GM19043 (cell line): Measurements from ENCODE around the gene PUM1.
A peak's percentile ranks its signal among the peaks of the same experiment; 100 is the strongest.
"Not testable (repeated sequence)": the region's sequence is repeated elsewhere in the genome, so short reads cannot be mapped to it uniquely, and the experiment has no call there.

Experiments
- ATAC-seq: cut with Tn5 transposase; IDR thresholded peaks from one replicate; pipeline ENCODE4 v1.9.1; 2021; ENCODE audit warnings: low read depth; ENCODE audit not compliant: unreplicated experiment

PUM1 gene, protein sequence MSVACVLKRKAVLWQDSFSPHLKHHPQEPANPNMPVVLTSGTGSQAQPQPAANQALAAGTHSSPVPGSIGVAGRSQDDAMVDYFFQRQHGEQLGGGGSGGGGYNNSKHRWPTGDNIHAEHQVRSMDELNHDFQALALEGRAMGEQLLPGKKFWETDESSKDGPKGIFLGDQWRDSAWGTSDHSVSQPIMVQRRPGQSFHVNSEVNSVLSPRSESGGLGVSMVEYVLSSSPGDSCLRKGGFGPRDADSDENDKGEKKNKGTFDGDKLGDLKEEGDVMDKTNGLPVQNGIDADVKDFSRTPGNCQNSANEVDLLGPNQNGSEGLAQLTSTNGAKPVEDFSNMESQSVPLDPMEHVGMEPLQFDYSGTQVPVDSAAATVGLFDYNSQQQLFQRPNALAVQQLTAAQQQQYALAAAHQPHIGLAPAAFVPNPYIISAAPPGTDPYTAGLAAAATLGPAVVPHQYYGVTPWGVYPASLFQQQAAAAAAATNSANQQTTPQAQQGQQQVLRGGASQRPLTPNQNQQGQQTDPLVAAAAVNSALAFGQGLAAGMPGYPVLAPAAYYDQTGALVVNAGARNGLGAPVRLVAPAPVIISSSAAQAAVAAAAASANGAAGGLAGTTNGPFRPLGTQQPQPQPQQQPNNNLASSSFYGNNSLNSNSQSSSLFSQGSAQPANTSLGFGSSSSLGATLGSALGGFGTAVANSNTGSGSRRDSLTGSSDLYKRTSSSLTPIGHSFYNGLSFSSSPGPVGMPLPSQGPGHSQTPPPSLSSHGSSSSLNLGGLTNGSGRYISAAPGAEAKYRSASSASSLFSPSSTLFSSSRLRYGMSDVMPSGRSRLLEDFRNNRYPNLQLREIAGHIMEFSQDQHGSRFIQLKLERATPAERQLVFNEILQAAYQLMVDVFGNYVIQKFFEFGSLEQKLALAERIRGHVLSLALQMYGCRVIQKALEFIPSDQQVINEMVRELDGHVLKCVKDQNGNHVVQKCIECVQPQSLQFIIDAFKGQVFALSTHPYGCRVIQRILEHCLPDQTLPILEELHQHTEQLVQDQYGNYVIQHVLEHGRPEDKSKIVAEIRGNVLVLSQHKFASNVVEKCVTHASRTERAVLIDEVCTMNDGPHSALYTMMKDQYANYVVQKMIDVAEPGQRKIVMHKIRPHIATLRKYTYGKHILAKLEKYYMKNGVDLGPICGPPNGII

DNA sequence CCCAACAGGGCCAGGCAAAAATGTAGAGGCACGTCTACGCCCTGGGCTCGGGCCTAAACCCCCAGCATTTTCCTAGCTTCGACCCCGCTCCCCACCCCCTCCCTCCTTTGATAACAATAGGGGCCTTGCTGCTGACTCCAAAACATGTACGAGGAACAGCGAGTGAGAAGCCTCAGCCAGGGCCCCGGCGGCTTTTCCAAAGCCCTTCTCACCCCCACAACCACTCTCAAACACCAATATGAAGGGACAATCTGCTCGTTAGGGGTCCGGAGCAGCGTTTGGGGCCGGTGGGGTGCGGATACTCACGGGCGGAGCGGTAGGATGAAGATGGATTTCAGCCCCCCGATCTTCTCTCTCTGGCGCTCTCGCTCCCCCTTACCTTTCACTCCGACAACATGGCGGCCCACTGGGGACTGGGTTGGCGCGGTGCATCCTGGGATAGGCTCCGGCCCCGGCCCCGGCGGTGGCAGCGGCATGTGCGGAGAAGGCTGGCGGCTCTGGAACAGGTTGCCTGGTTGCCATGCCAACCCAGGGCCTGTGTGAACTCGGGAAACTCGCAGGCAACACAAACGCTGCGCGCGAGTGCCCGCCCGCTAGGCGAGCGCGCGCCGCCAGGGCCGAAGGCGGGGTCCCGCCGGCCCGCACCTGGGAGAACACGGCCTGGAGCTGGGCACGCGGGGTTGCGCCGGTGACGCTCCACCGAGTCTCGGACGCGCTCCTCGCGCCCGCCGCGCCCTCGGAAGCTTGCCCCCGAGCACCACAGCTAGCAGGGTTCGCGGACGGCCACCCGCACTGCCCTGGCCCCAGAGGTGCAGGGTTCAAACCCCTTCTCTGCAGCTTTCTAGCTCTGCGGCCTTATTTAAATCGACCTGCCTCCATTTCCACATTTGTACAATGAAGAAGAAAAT lies at the start of gene PUM1:
Gene PUM1, minus strand, starts transcription at position 408 of the 908 bp plus-strand sequence. CDS start 6,151 bp downstream, outside the sequence.
- ATAC-seq: peak; percentile 84

DNA sequence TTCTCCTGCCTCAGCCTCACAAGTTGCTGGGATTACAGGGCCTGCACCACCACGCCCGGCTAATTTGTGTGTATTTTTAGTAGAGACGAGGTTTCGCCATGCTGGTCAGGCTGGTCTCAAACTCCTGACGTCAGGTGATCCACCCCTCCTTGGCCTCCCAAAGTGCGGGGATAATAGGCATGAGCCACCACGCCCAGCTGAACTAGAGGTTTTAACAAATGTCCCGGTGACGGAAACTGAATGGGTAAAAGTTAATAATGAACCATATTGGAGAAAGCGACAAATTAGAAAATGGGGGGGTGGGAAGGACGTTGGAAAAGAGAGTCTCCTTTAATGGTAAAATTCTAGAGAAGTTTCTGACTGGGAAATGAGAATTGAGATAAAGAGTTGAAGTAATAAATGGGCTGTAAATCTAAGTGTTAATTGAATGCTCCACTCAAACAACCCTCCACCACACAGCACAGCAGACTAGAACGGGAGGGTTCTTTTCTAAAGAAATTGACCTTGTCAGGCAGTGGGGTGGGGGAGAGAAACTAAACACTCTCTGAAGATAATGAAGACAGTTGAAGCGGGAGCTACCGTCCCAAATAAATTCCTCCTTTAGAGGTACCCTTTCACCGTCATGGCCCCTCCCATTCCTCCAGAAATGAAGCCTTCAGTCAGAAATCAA lies 46.9 kb upstream of the PUM1 start:
- ATAC-seq: no peak

DNA sequence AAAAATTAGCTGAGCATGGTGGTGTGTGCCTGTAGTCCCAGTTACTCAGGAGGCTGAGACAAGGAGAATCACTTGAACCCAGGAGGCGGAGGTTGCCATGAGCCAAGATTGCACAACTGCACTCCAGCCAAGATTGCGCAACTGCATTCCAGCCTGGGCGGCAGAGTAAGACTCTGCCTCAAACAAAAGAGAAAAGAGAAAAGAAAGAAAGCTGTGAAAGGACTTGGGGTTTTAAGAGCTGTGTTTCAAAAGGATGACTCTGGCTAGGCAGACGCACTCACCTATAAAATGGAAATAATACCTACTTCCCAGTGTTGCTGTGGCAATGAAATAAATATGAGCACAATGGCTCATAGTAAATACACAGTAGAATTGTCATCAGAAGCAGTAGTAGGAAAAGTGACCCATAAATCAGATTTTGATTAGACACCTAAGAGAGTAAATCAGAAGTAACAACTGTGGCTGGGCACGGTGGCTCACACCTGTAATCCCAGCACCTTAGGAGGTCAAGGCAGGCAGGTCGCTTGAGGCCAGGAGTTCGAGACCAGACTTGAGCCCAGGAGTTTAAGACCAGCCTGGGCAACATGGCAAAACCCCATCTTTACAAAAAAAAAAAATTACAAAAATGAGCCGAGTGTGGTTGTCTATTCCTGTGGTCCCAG lies 45.9 kb upstream of the PUM1 start:
- no peak for ATAC-seq

DNA sequence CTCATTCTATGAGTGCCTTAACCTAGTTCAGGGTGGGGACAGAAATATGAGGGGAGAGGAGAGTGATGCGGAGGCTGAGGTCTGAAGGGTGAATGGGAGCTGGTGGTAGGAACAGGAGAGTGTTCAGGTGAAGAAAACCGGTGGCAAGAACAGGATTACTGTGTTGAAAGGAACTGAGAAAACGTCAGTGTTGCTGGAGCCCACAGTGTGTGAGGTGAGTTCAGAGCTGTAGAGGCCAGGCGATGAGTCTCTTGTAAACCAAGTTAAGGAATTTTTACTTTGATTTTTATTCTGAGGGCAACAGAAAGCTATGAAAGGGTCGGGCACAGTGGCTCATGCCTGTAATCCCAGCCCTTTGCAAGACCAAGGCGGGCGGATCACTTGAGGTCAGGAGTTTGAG lies 45.3 kb upstream of the PUM1 start:
- no peak for ATAC-seq

DNA sequence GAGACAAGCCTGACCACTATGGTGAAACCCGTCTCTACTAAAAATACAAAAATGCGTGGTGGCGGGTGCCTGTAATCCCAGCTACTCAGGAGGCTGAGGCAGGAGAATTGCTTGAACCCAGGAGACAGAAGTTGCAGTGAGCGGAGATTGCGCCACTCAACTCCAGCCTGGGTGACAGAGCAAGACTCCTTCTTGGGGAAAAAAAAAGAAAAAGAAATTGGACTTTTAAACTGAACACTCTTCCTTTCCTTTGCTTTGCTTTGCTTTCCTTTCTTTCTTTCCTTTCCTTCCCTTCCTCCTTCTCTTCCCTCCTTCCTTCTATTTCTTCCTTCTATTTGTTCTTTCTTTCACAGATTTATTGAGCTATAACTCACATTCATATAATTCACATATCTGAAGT lies 43.3 kb upstream of the PUM1 start:
- ATAC-seq: no peak

DNA sequence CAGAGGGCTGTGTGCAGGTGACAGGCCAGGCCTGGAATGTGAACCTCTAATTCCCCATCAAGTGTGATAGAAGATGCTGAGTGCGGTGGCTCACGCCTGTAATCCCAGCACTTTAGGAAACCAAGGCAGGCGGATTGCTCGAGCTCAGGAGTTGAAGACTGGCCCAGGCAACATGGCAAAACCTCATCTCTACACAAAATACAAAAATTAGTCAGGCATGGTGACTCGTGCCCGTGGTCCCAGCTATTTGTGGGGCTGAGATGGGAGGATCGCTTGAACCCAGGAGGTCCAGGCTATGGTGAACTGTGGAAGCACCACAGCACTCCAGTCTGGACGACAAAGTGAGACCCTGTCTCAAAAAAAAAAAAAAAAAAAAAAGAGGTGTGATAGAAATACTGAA lies 40.1 kb upstream of the PUM1 start:
- no peak for ATAC-seq

DNA sequence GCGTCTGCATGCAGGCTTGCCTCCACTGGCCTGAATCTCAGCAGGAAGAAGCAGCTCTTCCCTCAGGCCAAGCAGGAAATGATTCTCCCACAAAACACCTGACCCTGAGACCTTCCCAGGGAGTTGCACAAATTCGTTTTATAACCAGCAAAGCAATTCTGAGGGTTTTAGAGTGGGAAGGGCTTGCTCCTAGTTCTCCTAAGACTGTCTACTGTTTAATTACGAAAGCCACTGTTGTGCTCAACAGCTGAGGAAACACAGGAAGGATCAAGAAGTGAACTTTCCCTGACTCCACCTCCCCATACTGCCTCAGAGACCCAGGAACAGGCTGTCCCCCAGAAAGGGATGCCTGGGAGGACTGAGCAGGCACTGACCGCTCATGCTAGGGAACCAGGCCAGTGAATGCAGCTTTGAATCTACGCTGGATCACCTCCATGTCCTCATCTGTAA lies 37.0 kb upstream of the PUM1 start:
- ATAC-seq: no peak

DNA sequence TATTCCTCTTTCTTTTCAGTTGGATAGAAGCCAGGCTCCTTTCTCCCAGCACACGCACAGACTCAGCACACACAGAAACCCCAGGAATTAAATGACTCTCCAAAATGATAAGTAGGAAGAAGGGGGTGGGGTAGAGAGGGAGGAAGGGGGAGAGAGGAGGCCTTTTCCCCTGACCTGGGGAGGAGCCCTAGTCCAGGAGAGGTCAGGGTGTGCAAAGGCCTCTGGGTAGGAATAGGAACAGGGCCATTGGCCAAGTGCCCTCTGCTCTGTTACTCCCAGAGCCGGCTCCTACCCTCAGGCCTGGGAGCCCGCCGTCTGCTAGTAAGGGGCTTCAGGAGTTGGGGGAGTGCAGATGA lies 35.6 kb upstream of the PUM1 start:
- no peak for ATAC-seq

DNA sequence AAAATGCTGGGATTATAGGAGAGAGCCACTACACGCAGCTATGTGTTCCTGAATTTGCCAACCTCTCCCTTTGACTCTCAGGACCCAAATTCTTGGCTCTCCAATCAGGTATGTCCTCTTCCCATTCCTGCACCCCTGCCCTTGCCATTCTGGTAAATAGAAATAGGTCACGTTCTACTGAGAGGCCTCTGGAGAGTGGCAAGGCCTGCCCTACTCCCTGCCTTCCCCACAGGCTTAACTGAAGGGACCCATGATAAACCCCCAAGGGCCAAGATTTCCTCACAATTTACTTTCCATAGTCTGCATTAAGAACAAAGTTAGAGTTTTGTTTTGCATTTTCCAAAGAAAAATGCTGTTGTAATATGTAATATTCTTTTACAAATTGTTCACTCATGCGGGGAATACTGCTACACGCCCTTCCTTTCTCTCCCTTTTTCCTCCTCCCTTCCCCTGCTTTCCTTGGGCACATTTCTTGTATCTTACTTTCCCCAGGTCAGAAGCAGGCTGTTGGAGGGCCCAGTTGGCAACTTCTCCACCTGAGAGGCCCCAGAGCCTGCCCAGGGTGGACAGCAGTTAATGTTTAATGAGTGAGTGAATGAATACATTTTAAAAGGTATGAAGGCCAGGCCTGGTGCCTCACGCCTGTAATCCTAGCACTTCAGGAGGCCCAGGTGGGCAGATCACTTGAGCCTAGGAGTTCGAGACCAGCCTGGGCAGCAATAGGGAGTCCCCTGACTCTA lies 33.9 kb upstream of the PUM1 start:
- no peak for ATAC-seq

DNA sequence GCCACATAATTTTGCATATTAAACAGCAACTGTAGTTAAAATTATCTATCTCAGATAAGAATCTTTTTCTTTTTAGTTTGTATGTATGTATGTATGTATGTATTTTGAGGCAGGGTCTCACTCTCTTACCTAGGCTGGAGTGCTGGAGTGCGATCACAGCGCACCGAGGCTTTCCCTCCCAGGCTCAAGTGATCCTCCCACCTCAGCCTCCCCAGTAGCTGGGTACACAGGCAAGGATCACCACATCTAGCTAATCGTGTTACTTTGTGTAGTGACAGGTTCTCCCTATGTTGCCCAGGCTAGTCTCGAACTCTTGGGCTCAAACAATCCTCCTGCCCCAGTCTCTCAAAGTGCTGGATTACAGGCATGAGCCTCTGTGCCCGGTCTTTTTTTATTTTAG lies 30.5 kb upstream of the PUM1 start:
- ATAC-seq: no peak

DNA sequence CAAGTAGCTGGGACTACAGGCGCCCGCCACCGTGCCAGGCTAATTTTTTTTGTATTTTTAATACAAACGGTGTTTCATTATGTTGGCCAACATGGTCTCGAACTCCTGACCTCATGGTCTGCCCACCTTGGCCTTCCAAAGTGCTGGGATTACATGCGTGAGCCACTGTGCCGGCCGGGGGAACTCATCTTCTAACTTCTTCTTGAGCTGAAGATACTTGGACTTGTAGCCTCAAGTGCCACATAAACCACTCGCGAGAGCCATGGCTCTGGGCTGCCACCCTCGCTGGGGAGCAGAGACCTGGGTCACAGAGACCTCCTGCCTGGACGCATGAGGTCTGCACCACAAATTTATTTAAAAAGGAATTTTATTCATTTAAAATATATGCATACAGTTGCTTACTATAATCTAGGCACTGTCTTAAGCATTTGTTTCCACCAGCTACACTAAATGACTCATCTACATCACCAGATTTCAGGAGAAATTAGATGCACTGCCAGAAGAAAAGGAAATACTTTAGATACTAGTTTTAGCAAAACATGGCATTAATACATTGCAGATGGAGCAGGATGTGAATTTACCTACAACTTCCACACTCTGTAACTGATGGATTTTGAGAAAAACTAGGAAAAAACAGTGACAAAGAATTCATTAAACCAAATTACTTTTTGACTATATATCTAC lies 29.9 kb upstream of the PUM1 start:
- ATAC-seq: no peak

DNA sequence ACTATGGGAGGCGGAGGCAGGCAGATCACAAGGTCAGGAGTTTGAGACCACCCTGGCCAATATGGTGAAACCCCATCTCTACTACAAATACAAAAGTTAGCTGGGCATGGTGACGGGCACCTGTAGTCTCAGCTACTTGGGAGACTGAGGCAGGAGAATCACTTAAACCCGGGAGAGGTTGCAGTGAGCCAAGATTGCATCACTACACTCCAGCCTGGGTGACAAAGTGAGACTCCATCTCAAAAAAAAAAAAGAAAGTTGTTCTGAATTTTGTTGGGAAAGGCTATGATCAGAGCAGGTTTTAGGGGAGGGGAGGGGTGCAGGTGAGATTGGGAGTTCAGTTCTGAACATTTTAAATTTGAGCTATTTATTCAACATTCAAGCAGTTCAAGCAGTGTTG lies 22.6 kb upstream of the PUM1 start:
- ATAC-seq: not testable (repeated sequence)

DNA sequence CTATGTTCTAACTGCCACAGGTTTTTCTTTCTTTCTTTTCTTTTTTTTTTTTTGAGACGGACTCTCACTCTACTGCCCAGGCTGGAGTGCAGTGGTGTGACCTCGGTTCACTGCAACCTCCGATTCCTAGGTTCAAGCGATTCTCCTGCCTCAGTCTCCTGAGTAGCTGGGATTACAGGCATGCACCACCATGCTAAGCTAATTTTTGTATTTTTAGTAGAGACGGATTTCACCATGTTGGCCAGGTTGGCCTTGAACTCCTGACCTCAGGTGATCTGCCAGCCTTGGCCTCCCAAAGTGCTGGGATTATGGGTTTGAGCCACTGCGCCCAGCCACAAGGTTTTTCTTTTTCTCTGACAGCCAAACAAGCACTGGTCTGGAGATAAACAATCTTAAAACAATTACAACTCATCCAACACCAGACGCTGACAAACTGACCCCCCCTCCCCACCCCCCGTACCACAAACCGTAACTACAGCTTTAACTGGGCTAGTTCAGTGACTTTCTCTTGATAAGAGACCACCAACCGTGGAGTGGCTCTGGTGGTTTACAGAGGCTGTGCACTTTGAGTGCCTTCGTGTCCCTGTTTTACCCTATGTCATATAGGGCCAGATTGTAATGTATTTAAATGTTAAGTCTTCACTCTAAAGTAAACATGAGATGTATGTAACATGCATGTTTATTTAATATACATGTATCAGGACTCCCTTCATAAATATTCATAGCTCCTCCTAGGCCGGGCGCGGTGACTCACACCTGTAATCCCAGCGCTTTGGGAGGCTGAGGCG lies 19.5 kb upstream of the PUM1 start:
- no peak for ATAC-seq

DNA sequence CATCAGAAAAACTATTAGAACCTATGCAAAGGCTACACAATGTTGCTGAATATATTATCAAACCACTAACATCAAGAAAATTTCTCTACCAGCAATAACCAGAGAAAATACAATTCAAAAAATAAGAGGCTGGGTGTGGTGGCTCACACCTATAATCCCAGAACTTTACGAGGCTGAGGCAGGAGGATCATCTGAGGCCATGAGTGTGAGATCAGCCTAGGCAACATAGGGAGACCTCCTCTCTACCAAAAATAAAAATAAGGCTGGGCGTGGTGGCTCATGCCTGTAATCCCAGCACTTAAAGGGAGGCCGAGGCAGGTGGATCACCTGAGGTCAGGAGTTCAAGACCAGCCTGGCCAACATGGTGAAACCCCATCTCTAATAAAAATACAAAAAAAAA lies 16.9 kb upstream of the PUM1 start:
- ATAC-seq: no peak

DNA sequence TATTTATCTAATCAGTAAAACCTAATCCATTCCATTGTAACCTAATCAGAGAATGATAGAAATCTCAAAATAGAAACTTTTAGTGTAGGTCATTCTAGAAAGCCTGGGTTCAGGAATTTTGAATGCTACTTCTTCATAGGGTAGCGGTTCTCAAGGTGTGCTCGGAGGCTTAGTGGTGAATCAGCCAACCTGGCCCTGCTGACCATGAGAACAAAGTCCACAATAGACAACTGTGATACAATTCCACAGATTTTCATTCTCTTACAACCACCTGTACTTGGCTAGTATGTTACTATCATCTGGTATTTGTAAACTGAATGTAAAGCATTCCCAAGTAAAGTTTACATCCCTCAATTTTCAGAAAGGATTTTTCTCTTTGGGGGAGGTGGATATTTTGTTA lies 7.5 kb upstream of the PUM1 start:
- no peak for ATAC-seq

DNA sequence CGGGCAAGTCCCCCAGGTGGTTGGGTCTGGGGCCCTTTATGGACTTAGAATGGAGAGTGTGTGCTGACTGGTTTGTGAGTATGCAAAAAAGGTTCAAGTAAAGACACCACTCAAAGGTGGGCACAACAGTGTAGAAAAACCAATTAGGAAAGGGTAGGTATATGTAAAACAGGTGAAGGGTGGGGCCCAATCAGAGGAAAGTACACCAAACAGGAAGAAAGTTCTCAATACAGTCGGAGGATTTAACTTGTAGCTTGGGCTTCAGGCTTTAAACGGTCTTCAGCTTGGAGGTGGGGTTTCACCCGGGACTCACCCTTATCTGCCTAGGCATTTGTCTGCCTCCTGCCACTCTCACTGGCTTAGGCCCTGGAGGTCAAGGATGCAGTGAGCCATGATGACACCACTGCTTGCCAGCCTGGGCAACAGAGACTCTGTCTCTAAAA lies 6.8 kb upstream of the PUM1 start:
- no peak for ATAC-seq

DNA sequence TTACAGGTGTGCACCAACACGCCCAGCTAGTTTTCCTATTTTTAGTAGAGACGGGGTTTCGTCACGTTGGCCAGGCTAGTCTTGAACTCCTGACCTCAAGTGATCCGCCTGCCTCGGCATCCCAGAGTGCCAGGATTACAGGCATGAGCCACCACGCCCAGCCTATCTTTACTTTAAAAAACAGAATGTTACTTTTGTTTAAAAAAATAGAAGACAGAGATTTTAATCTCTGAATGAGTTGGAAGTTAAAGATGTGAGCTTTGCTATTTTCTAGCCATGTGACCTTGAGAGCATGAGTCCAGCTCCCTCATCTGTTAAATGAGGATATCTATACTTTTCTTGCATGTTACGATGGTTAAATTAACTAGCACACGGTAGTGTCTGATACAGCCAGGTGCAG lies 3.9 kb upstream of the PUM1 start:
- no peak for ATAC-seq
